K562 (cell line): Measurements from ENCODE around the gene BLOC1S3. TPM values are rescaled to one million over a fixed set of nuclear protein-coding genes. Genes with fewer than 3 reads are reported as not detected.

ENCODE experiments used
- ATAC-seq: fragments of 200-7000 bp; cut with Tn5 transposase; 3 replicates; pipeline ENCODE4 v1.9.1; 2020; ENCODE audit warnings: moderate library complexity
- BruUV-seq: library from RNA; stranded (reverse); fragments of 400-500 nt; replicated peaks from 2 replicates; lab custom pipeline; 2021; lab: Mats Ljungman, UMichigan
- CTCF ChIA-PET: fragments of 300-600 bp; formaldehyde crosslinking; extraction: SDS; loops from one replicate; lab custom pipeline; 2021; ENCODE audit warnings: low intra/inter-chr PET ratio; lab: Yijun Ruan, JAX
- POLR2A ChIA-PET: fragments of 300-600, 350-650 bp; sonication (Branson Sonifier 250); formaldehyde crosslinking; extraction: SDS; loops from one replicate; lab custom pipeline; 2021; ENCODE audit warnings: antibody characterized with exemption, inconsistent platforms; lab: Yijun Ruan, JAX
- DNase-seq, 4 experiments: peaks; one replicate each; pipeline versions ENCODE4 v3.0.0 to v3.0.0-alpha.2; 2011 to 2018; ENCODE audit warnings: low spot score in 3 of 4, mixed read lengths in 3 of 4; ENCODE audit errors: extremely low read depth in 1 of 4
- FAIRE-seq: peaks from 2 replicates; lab custom pipeline; 2011; peaks lifted over from hg19 to GRCh38; lab: Jason Lieb, UNC
- H2AFZ ChIP-seq: 2 replicates; pipeline ENCODE4 v1.6.0; 2011; ENCODE audit warnings: low read depth, low read length, control low read depth, inconsistent platforms
- H3K27ac ChIP-seq: fragments of 200-600 bp; 3 replicates; pipeline ENCODE4 v1.8.0; 2011; ENCODE audit warnings: low read depth, mild to moderate bottlenecking, control low read depth, inconsistent platforms, low read length, moderate library complexity, mixed read lengths; ENCODE audit errors: extremely low read depth
- H3K27me3 ChIP-seq, 2 experiments: fragments of 300-600 bp in 1 of 2; 2 replicates in 1 of 2; 3 replicates in 1 of 2; pipeline versions ENCODE4 v1.6.0 to v1.8.0; 2011; ENCODE audit warnings: inconsistent platforms in 2 of 2, low read length in 2 of 2, mild to moderate bottlenecking in 1 of 2, mixed read lengths in 1 of 2, moderate library complexity in 1 of 2; ENCODE audit not compliant: control insufficient read depth in 2 of 2, insufficient read depth in 2 of 2
- H3K36me3 ChIP-seq: fragments of 300-600 bp; 3 replicates; pipeline ENCODE4 v1.8.0; 2011; ENCODE audit warnings: mild to moderate bottlenecking, low read length, inconsistent platforms; ENCODE audit not compliant: control insufficient read depth, insufficient read depth
- H3K4me1 ChIP-seq, 2 experiments: fragments of 200-600 bp in 1 of 2; replicated peaks in 1 of 2; 2 replicates in 1 of 2; 3 replicates in 1 of 2; pipeline versions ENCODE4 v1.5.1 to v1.8.0; 2011; ENCODE audit warnings: inconsistent platforms in 2 of 2, low read length in 2 of 2, mild to moderate bottlenecking in 1 of 2, mixed read lengths in 1 of 2, moderate library complexity in 1 of 2; ENCODE audit not compliant: control insufficient read depth in 2 of 2, insufficient read depth in 2 of 2
- H3K4me2 ChIP-seq: 2 replicates; pipeline ENCODE4 v1.6.1; 2011; ENCODE audit warnings: low read length, control low read depth, inconsistent platforms, mixed read lengths; ENCODE audit not compliant: insufficient read depth
- H3K4me3 ChIP-seq: fragments of 200-600 bp; sonication (generic), shearing (Covaris generic); 2 replicates; pipeline ENCODE4 v1.5.1; 2016; ENCODE audit warnings: control low read depth, inconsistent platforms
- H3K79me2 ChIP-seq: fragments of 200-600 bp; 3 replicates; pipeline ENCODE4 v1.8.0; 2011; ENCODE audit warnings: low read length, inconsistent platforms; ENCODE audit not compliant: control insufficient read depth, insufficient read depth
- H3K9ac ChIP-seq, 2 experiments: 2 replicates each; pipeline versions ENCODE4 v1.6.0 to v1.6.1; 2011; ENCODE audit warnings: low read depth in 2 of 2, low read length in 2 of 2, control low read depth in 1 of 2, inconsistent platforms in 1 of 2, mild to moderate bottlenecking in 1 of 2, mixed read lengths in 1 of 2; ENCODE audit not compliant: insufficient read depth in 1 of 2
- H3K9me1 ChIP-seq: one replicate; pipeline ENCODE4 v1.6.0; 2011; ENCODE audit warnings: inconsistent platforms, mild to moderate bottlenecking, low read length, moderate library complexity; ENCODE audit not compliant: control insufficient read depth, insufficient read depth
- H3K9me3 ChIP-seq: replicated peaks from 2 replicates; pipeline ENCODE4 v1.5.1; 2011; ENCODE audit warnings: low read depth, low read length, inconsistent platforms; ENCODE audit not compliant: control insufficient read depth, insufficient read depth
- H4K20me1 ChIP-seq: replicated peaks from 2 replicates; pipeline ENCODE4 v1.6.1; 2011; ENCODE audit warnings: low read length, inconsistent platforms, mixed read lengths; ENCODE audit not compliant: control insufficient read depth, insufficient read depth
- EP400 ChIP-seq: fragments of 450-650 bp; IDR thresholded peaks from 2 replicates; pipeline ENCODE4 v1.6.1; 2017; ENCODE audit warnings: antibody characterized with exemption, mild to moderate bottlenecking, moderate library complexity
- HDAC3 ChIP-seq: fragments of 450-650 bp; IDR thresholded peaks from 2 replicates; pipeline ENCODE4 v1.6.1; 2018; ENCODE audit warnings: borderline replicate concordance, mild to moderate bottlenecking, moderate library complexity; ENCODE audit not compliant: partially characterized antibody
- HNRNPLL ChIP-seq: fragments of 200-400 bp; formaldehyde crosslinking; IDR thresholded peaks from 2 replicates; pipeline ENCODE4 v1.6.1; 2017; ENCODE audit warnings: low read length, low read depth, mild to moderate bottlenecking; ENCODE audit not compliant: poor library complexity, severe bottlenecking
- MEIS2 ChIP-seq: fragments of 450-650 bp; IDR thresholded peaks from 2 replicates; pipeline ENCODE4 v1.6.1; 2014; ENCODE audit warnings: mild to moderate bottlenecking; ENCODE audit not compliant: partially characterized antibody
- SAP30 ChIP-seq: fragments of 200-600 bp; sonication (generic); IDR thresholded peaks from 2 replicates; pipeline ENCODE4 v1.6.1; 2012; ENCODE audit warnings: borderline replicate concordance, low read depth, mild to moderate bottlenecking, moderate library complexity, low read length, control low read depth, inconsistent platforms; ENCODE audit not compliant: insufficient read depth, poor library complexity, severe bottlenecking
- SRSF3 ChIP-seq: fragments of 200-400 bp; formaldehyde crosslinking; IDR thresholded peaks from 2 replicates; pipeline ENCODE4 v1.6.1; 2016; ENCODE audit warnings: mild to moderate bottlenecking, low read length, moderate library complexity; ENCODE audit not compliant: insufficient read depth
- XRCC4 ChIP-seq: IDR thresholded peaks from one replicate; pipeline ENCODE4 v1.6.1; 2011; ENCODE audit not compliant: insufficient read depth, insufficient read length; ENCODE audit errors: extremely low read depth
- ZNF75A ChIP-seq: fragments of 450-650 bp; formaldehyde crosslinking; IDR thresholded peaks from 2 replicates; pipeline ENCODE4 v1.4.0; 2020; ENCODE audit warnings: mild to moderate bottlenecking
- ZNF764 ChIP-seq: fragments of 250-450 bp; sonication (Bioruptor Pico); IDR thresholded peaks from 2 replicates; pipeline ENCODE4 v1.4.0; 2020; ENCODE audit warnings: low read depth, mild to moderate bottlenecking, moderate library complexity
- WGBS: fragments of 100-300 bp; shearing (Covaris generic); methylation state at CpG from one replicate; pipeline ENCODE4 v1.1.6; 2016; ENCODE audit warnings: low coverage, mixed read lengths; ENCODE audit not compliant: insufficient coverage; ENCODE audit errors: missing lambda C conversion rate; 5-methylcytosine and 5-hydroxymethylcytosine counted together
- in situ Hi-C: fragments of 300-500 bp; cut with MboI; formaldehyde crosslinking; loops from 4 replicates; pipeline ENCODE4 v1.15.0; 2018; ENCODE audit warnings: inconsistent platforms, mixed read lengths
- intact Hi-C: fragments of 100-400 bp; cut with micrococcal nuclease; formaldehyde crosslinking; loops from 2 replicates; pipeline ENCODE4 v1.14.2; 2022
- polyA plus RNA-seq, 8 experiments: library from polyadenylated mRNA; depleted of rRNA in 4 of 8; stranded (reverse) in 5 of 8; unstranded in 3 of 8; fragments of >200 nt; fragmentation: Nextera tagmentation in 2 of 8; fragmentation: Illumina TruSeq in 1 of 8; extraction: Ambion mirVana in 2 of 8; extraction: Trizol in 1 of 8; gene quantifications; 2 replicates each; pipeline versions ENCODE4 v1.2.1 to v1.2.3, GENCODE V29; 2011 to 2014; ENCODE audit warnings: inconsistent platforms in 1 of 8, missing spikeins in 1 of 8
- total RNA-seq, 7 experiments: library from RNA; depleted of rRNA in 6 of 7; stranded (reverse); fragments of >200 nt in 6 of 7; fragmentation: Illumina TruSeq in 2 of 7; extraction: Trizol in 2 of 7; gene quantifications; 2 replicates each; pipeline versions ENCODE4 v1.2.1 to v1.2.3, GENCODE V29; 2011 to 2021; ENCODE audit warnings: low replicate concordance in 1 of 7
- TF ChIP-seq, protein P1 (sequence below): sonication (generic); formaldehyde crosslinking; IDR thresholded peaks from 2 replicates; pipeline ENCODE4 v1.8.1; 2023; ENCODE audit warnings: mild to moderate bottlenecking, missing genetic modification reagents, moderate library complexity
- TF ChIP-seq, protein P2 (sequence below): fragments of 450-650 bp; conservative IDR thresholded peaks from 2 replicates; pipeline ENCODE4 v1.6.1; 2016; ENCODE audit warnings: missing genetic modification characterization, low read depth, mild to moderate bottlenecking, missing compliant biosample characterization, moderate library complexity
- TF ChIP-seq, protein P3 (sequence below), 2 experiments: IDR thresholded peaks; 2 replicates each; pipeline ENCODE4 v1.6.1; 2012; ENCODE audit warnings: improper control_type of control experiment in 2 of 2, low read depth in 2 of 2, low read length in 2 of 2, borderline replicate concordance in 1 of 2
- TF ChIP-seq, protein P4 (sequence below): fragments of 450-650 bp; IDR thresholded peaks from 2 replicates; pipeline ENCODE4 v1.6.1; 2014; ENCODE audit warnings: low read depth, mild to moderate bottlenecking, moderate library complexity, borderline replicate concordance

BLOC1S3 gene
- total and polyA plus RNA-seq, 9 of the 15 experiments (the other 6 are each of a cell fraction or from before 2014, with no cell fraction given), result 3.9 to 20.2 (median 10.4) TPM

DNA sequence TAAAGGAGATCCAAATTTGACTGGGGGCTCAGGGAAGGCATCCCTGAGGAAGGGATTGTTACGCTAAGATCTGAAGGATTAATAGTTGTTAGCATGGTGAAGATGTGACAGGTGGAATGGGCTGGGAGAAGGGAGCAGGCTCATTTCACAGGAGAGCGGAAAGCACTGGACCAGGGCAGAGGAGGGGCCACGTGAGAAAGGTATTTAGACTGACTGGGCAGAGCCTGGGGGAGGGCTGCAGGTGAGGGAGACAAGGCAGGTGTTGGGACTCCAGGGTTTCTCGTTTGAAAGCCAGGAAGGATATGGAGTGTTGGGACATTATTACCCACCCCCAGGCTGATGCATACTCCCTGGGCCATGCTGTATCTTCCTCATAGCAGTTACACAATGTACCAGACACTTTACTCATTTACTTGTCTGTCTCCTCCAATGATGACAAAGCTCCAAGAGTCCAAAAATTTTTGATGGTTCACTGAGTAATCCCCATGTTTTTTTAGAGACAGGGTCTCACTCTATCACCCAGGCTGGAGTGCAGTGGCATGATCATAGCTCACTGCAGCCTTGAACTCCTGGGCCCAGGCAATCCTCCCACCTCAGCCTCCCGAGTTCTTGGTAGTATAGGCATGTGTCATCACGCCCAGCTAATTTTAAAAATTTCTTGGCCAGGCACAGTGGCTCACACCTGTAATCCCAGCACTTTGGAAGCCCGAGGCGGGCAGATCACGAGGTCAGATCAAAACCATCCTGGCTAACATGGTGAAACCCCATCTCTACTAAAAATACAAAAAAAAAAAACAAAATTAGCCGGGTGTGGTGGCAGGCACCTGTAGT lies 2.9 kb upstream of the BLOC1S3 start:
- intact Hi-C loops, result no loop called here
- no peak overlapping the region for H3K4me2 ChIP-seq
- H3K4me1 ChIP-seq, result peaks cover 25 to 47% of the 10 kb centered on the region in 2 experiments
- ChIA-PET POLR2A (interaction anchor here (0.7 kb wide), 1 partner anchor 181 kb away, joined by 3 read pairs; no protein-coding TSS in a partner anchor), CTCF (no interaction called here)
- no peak for ATAC-seq
- 0 out of 3 replicates have a peak, but pooled peaks cover 4% of the 10 kb centered on the region for H3K36me3 ChIP-seq
- in situ Hi-C loops, result no loop called here
- H3K27me3 ChIP-seq, result no peaks in the 10 kb centered on the region
- no peaks in the 10 kb centered on the region for H3K9me3 ChIP-seq
- H3K79me2 ChIP-seq, result peaks cover 38% of the 10 kb centered on the region
- 71% methylated on average over 10 of the region's 10 CpGs for WGBS
- peaks cover 4% of the 10 kb centered on the region; the same call in 1 of the 2 replicates for H4K20me1 ChIP-seq
- H3K4me3 ChIP-seq, result no peak overlapping the region
- no peak for FAIRE-seq
- H2AFZ ChIP-seq, result no peak overlapping the region
- no peak overlapping the region; the same call in 2 of the 3 replicates for H3K27ac ChIP-seq
- no peak for DNase-seq
- H3K9ac ChIP-seq, result no peak overlapping the region
- no TSS peak for BruUV-seq
- H3K9me1 ChIP-seq, result no peaks in the 10 kb centered on the region
- TF ChIP-seq SAP30, result no peak
- no peak for TF ChIP-seq HNRNPLL
- TF ChIP-seq XRCC4, result no peak
- TF ChIP-seq, protein P1, sequence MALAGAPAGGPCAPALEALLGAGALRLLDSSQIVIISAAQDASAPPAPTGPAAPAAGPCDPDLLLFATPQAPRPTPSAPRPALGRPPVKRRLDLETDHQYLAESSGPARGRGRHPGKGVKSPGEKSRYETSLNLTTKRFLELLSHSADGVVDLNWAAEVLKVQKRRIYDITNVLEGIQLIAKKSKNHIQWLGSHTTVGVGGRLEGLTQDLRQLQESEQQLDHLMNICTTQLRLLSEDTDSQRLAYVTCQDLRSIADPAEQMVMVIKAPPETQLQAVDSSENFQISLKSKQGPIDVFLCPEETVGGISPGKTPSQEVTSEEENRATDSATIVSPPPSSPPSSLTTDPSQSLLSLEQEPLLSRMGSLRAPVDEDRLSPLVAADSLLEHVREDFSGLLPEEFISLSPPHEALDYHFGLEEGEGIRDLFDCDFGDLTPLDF, result no peak
- no peak for TF ChIP-seq HDAC3
- TF ChIP-seq, protein P2, sequence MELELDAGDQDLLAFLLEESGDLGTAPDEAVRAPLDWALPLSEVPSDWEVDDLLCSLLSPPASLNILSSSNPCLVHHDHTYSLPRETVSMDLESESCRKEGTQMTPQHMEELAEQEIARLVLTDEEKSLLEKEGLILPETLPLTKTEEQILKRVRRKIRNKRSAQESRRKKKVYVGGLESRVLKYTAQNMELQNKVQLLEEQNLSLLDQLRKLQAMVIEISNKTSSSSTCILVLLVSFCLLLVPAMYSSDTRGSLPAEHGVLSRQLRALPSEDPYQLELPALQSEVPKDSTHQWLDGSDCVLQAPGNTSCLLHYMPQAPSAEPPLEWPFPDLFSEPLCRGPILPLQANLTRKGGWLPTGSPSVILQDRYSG (tag), result no peak
- TF ChIP-seq, protein P3, sequence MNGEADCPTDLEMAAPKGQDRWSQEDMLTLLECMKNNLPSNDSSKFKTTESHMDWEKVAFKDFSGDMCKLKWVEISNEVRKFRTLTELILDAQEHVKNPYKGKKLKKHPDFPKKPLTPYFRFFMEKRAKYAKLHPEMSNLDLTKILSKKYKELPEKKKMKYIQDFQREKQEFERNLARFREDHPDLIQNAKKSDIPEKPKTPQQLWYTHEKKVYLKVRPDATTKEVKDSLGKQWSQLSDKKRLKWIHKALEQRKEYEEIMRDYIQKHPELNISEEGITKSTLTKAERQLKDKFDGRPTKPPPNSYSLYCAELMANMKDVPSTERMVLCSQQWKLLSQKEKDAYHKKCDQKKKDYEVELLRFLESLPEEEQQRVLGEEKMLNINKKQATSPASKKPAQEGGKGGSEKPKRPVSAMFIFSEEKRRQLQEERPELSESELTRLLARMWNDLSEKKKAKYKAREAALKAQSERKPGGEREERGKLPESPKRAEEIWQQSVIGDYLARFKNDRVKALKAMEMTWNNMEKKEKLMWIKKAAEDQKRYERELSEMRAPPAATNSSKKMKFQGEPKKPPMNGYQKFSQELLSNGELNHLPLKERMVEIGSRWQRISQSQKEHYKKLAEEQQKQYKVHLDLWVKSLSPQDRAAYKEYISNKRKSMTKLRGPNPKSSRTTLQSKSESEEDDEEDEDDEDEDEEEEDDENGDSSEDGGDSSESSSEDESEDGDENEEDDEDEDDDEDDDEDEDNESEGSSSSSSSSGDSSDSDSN (IDR thresholded peaks at IDR 0.05; ENCODE audit: borderline replicate concordance in 1 of 2, low read depth in 2 of 2, low read length in 2 of 2), result no peak
- TF ChIP-seq EP400, result no peak
- TF ChIP-seq, protein P4, sequence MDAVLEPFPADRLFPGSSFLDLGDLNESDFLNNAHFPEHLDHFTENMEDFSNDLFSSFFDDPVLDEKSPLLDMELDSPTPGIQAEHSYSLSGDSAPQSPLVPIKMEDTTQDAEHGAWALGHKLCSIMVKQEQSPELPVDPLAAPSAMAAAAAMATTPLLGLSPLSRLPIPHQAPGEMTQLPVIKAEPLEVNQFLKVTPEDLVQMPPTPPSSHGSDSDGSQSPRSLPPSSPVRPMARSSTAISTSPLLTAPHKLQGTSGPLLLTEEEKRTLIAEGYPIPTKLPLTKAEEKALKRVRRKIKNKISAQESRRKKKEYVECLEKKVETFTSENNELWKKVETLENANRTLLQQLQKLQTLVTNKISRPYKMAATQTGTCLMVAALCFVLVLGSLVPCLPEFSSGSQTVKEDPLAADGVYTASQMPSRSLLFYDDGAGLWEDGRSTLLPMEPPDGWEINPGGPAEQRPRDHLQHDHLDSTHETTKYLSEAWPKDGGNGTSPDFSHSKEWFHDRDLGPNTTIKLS, result no peak
- no peak for TF ChIP-seq SRSF3
- TF ChIP-seq ZNF764 (CRISPR knock-in tag), result no peak
- no peak for TF ChIP-seq ZNF75A
- no peak for TF ChIP-seq MEIS2
